ENCODE measurements around the gene HSPA9. TPM values are rescaled to one million over a fixed set of nuclear protein-coding genes. Genes with fewer than 3 reads are reported as not detected.

Gene HSPA9
- total and polyA plus RNA-seq, 4 donors: 77.8 to 194 (median 147) TPM

GRCh38 chr5:138585157-138585556 is 10.0 kb upstream of the HSPA9 start:
- DNase-seq (no peak), ATAC-seq (ENCODE audit: insufficient read depth, low FRiP score) (no peak)
- Histone ChIP-seq H3K27me3 (ENCODE audit: control insufficient read depth in 3 of 3, insufficient read depth in 3 of 3, low read length in 2 of 3) (no peaks in the 10 kb centered on the region), H3K4me1 (ENCODE audit: control insufficient read depth in 5 of 5, insufficient read depth in 5 of 5, low read length in 5 of 5) (peaks cover 0 to 3% (median 0%) of the 10 kb centered on the region in 5 donors), H3K36me3 (ENCODE audit: control insufficient read depth in 4 of 4, insufficient read depth in 4 of 4, low read length in 4 of 4) (no peaks in the 10 kb centered on the region), H3K4me3 (no peak overlapping the region), H3K9me3 (ENCODE audit: control insufficient read depth in 4 of 4, insufficient read depth in 3 of 4, low read length in 3 of 4) (no peaks in the 10 kb centered on the region), H3K27ac (ENCODE audit: low read depth in 1 of 2, low read length in 1 of 2) (no peak overlapping the region), H3K9ac (ENCODE audit: insufficient read depth in 1 of 2, low read length in 2 of 2) (no peak overlapping the region)
- TF ChIP-seq CTCF (IDR thresholded peaks at IDR 0.05; ENCODE audit: control extremely low read depth, extremely low read depth): no peak

- 67 to 86% methylated on average over 8 of the region's 8 CpGs for WGBS, 2 donors
- H3K9me3 ChIP-seq (ENCODE audit: control insufficient read depth in 4 of 4, insufficient read depth in 3 of 4, low read length in 3 of 4): no peaks in the 10 kb centered on the region
- TF ChIP-seq CTCF (IDR thresholded peaks at IDR 0.05; ENCODE audit: control extremely low read depth, extremely low read depth): no peak
- H3K27ac ChIP-seq (ENCODE audit: low read depth in 1 of 2, low read length in 1 of 2): no peak overlapping the region
- no peak for ATAC-seq (ENCODE audit: insufficient read depth, low FRiP score)
- no peaks in the 10 kb centered on the region for H3K36me3 ChIP-seq (ENCODE audit: control insufficient read depth in 4 of 4, insufficient read depth in 4 of 4, low read length in 4 of 4)
- H3K4me3 ChIP-seq: no peak overlapping the region
- DNase-seq: no peak
- H3K9ac ChIP-seq (ENCODE audit: insufficient read depth in 1 of 2, low read length in 2 of 2): no peak overlapping the region
- H3K27me3 ChIP-seq (ENCODE audit: control insufficient read depth in 3 of 3, insufficient read depth in 3 of 3, low read length in 2 of 3): no peaks in the 10 kb centered on the region
- peaks cover 0 to 3% (median 0%) of the 10 kb centered on the region in 5 donors for H3K4me1 ChIP-seq (ENCODE audit: control insufficient read depth in 5 of 5, insufficient read depth in 5 of 5, low read length in 5 of 5)
These were observed 8.9 kb upstream of the HSPA9 start for GRCh38 chr5:138583984-138584637.

GRCh38 chr5:138582959-138583358 is 7.8 kb upstream of the HSPA9 start:
- H3K9ac ChIP-seq (ENCODE audit: insufficient read depth in 1 of 2, low read length in 2 of 2): no peak overlapping the region
- no peak overlapping the region for H3K4me3 ChIP-seq
- no peaks in the 10 kb centered on the region for H3K36me3 ChIP-seq (ENCODE audit: control insufficient read depth in 4 of 4, insufficient read depth in 4 of 4, low read length in 4 of 4)
- H3K4me1 ChIP-seq (ENCODE audit: control insufficient read depth in 5 of 5, insufficient read depth in 5 of 5, low read length in 5 of 5): peaks cover 0 to 3% (median 0%) of the 10 kb centered on the region in 5 donors
- no peak for TF ChIP-seq CTCF (IDR thresholded peaks at IDR 0.05; ENCODE audit: control extremely low read depth, extremely low read depth)
- no peaks in the 10 kb centered on the region for H3K9me3 ChIP-seq (ENCODE audit: control insufficient read depth in 4 of 4, insufficient read depth in 3 of 4, low read length in 3 of 4)
- 67 to 70% methylated on average over 3 of the region's 3 CpGs for WGBS, 2 donors
- H3K27me3 ChIP-seq (ENCODE audit: control insufficient read depth in 3 of 3, insufficient read depth in 3 of 3, low read length in 2 of 3): no peaks in the 10 kb centered on the region
- no peak for DNase-seq
- no peak for ATAC-seq (ENCODE audit: insufficient read depth, low FRiP score)
- H3K27ac ChIP-seq (ENCODE audit: low read depth in 1 of 2, low read length in 1 of 2): peak overlapping the region in 1 of 2 donors; percentile 31

GRCh38 chr5:138580777-138581176 is 5.6 kb upstream of the HSPA9 start:
- Histone ChIP-seq H3K9ac (ENCODE audit: insufficient read depth in 1 of 2, low read length in 2 of 2) (no peak overlapping the region), H3K4me3 (no peak overlapping the region), H3K36me3 (ENCODE audit: control insufficient read depth in 4 of 4, insufficient read depth in 4 of 4, low read length in 4 of 4) (no peaks in the 10 kb centered on the region), H3K9me3 (ENCODE audit: control insufficient read depth in 4 of 4, insufficient read depth in 3 of 4, low read length in 3 of 4) (no peaks in the 10 kb centered on the region), H3K4me1 (ENCODE audit: control insufficient read depth in 5 of 5, insufficient read depth in 5 of 5, low read length in 5 of 5) (peaks cover 0 to 3% (median 0%) of the 10 kb centered on the region in 5 donors), H3K27me3 (ENCODE audit: control insufficient read depth in 3 of 3, insufficient read depth in 3 of 3, low read length in 2 of 3) (no peaks in the 10 kb centered on the region), H3K27ac (ENCODE audit: low read depth in 1 of 2, low read length in 1 of 2) (no peak overlapping the region)
- no peak for DNase-seq
- ATAC-seq (ENCODE audit: insufficient read depth, low FRiP score): no peak
- no peak for TF ChIP-seq CTCF (IDR thresholded peaks at IDR 0.05; ENCODE audit: control extremely low read depth, extremely low read depth)

All from lung (tissue), 12 donors.